ENCODE results near the gene NFKBIE. TPM values are rescaled to one million over a fixed set of nuclear protein-coding genes. Genes with fewer than 3 reads are reported as not detected.
A peak's percentile ranks its signal among the peaks of the same experiment; 100 is the strongest.

NFKBIE gene
- total RNA-seq, 1 experiment from 2014 or later: 24.9 TPM

DNA sequence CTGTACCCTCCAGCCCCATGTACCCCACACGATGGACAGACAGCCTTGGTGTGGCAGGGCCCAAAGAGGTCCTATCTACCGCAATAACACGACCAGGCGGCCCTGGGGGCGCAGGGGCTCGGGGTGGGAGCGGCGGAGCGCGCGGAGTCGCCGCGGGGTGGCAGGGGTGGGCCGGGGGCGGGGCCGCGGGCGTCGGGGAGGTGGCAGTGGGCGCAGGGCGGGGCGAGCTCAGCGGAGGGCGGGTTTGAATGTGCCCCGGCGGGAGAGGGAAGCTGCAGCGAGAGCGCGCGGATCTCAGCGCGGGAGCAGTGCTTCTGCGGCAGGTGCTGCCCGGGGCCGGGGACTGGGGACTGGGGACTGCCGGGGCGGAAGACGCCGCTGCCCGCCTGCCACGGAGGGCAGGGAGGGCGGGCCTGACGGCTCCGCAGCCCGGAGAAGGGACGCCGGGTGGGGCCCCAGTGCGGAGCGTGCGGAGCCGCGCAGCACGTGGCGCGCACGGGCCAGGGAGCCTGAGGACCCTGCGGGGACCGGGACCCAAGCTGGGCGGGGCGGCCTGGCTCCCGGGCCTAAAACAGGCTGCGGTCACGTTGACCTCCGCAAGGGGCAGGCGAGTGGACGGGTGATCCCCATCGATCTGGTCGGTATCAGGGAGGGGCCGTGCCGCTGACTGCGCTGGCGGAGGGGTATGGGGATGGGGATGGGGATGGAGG is 41.9 kb downstream of the NFKBIE start, which contains the start of gene SLC29A1:
TSS of gene SLC29A1 (plus strand) at position 277 of the 710 bp plus-strand sequence. CDS start 3,719 bp downstream, outside the sequence.
- ChIA-PET POLR2A (interaction anchor here (0.6 to 1.0 kb wide), 2 partner anchors 31 to 46 kb away, joined by 3 read pairs; no protein-coding TSS in a partner anchor), CTCF (interaction anchor here (0.6 kb wide), 1 partner anchor 14 kb away, joined by 7 read pairs; no protein-coding TSS in a partner anchor)
- Histone ChIP-seq H3K4me1 (ENCODE audit: control insufficient read depth, insufficient read depth, low read length) (peaks cover 60% of the 10 kb centered on the region), H3K4me3 (ENCODE audit: low read depth in 2 of 2, low read length in 2 of 2) (peak within 1 kb of the TSS; percentile 55 to 83), H3K27me3 (ENCODE audit: control insufficient read depth, insufficient read depth, low read length) (no peaks in the 10 kb centered on the region), H3K36me3 (ENCODE audit: control insufficient read depth, insufficient read depth, low read length) (no peaks in the 10 kb centered on the region), H3K27ac (ENCODE audit: low read length) (peak within 1 kb of the TSS; percentile 95), H3K9me3 (ENCODE audit: control insufficient read depth, insufficient read depth, low read depth, low read length) (no peaks in the 10 kb centered on the region)
- DNase-seq (ENCODE audit: low read depth, low spot score) (no peak), ATAC-seq (peak; percentile 49)
- intact Hi-C loops (cut with micrococcal nuclease; ENCODE audit: unreplicated experiment) (loop anchor here (1.0 to 5.0 kb wide), 2 partner anchors 11 to 46 kb away; no protein-coding TSS in a partner anchor), in situ Hi-C loops (cut with HindIII; ENCODE audit: low pct_unique_long_range_greater_than_20kb, low sequenced_read_pairs) (no loop called here)
- BruUV-seq (replicated peaks): no TSS peak
- TF ChIP-seq, protein P1, sequence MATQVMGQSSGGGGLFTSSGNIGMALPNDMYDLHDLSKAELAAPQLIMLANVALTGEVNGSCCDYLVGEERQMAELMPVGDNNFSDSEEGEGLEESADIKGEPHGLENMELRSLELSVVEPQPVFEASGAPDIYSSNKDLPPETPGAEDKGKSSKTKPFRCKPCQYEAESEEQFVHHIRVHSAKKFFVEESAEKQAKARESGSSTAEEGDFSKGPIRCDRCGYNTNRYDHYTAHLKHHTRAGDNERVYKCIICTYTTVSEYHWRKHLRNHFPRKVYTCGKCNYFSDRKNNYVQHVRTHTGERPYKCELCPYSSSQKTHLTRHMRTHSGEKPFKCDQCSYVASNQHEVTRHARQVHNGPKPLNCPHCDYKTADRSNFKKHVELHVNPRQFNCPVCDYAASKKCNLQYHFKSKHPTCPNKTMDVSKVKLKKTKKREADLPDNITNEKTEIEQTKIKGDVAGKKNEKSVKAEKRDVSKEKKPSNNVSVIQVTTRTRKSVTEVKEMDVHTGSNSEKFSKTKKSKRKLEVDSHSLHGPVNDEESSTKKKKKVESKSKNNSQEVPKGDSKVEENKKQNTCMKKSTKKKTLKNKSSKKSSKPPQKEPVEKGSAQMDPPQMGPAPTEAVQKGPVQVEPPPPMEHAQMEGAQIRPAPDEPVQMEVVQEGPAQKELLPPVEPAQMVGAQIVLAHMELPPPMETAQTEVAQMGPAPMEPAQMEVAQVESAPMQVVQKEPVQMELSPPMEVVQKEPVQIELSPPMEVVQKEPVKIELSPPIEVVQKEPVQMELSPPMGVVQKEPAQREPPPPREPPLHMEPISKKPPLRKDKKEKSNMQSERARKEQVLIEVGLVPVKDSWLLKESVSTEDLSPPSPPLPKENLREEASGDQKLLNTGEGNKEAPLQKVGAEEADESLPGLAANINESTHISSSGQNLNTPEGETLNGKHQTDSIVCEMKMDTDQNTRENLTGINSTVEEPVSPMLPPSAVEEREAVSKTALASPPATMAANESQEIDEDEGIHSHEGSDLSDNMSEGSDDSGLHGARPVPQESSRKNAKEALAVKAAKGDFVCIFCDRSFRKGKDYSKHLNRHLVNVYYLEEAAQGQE (IDR thresholded peaks at IDR 0.05; ENCODE audit: insufficient read depth in 1 of 2, low read depth in 2 of 2, low read length in 1 of 2): no peak
- TF ChIP-seq TCF7L2 (IDR thresholded peaks at IDR 0.05; ENCODE audit: low read depth, low read length) (no peak), POLR2AphosphoS5 (IDR thresholded peaks at IDR 0.05; ENCODE audit: low read depth, low read length) (no peak; the same call in 1 of the 2 replicates), SIN3A (IDR thresholded peaks at IDR 0.05; ENCODE audit: borderline replicate concordance, insufficient read depth, low read depth, low read length) (no peak)
- TF ChIP-seq, protein P2, sequence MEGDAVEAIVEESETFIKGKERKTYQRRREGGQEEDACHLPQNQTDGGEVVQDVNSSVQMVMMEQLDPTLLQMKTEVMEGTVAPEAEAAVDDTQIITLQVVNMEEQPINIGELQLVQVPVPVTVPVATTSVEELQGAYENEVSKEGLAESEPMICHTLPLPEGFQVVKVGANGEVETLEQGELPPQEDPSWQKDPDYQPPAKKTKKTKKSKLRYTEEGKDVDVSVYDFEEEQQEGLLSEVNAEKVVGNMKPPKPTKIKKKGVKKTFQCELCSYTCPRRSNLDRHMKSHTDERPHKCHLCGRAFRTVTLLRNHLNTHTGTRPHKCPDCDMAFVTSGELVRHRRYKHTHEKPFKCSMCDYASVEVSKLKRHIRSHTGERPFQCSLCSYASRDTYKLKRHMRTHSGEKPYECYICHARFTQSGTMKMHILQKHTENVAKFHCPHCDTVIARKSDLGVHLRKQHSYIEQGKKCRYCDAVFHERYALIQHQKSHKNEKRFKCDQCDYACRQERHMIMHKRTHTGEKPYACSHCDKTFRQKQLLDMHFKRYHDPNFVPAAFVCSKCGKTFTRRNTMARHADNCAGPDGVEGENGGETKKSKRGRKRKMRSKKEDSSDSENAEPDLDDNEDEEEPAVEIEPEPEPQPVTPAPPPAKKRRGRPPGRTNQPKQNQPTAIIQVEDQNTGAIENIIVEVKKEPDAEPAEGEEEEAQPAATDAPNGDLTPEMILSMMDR (IDR thresholded peaks at IDR 0.05): no peak; the same call in 1 of the 2 replicates

DNA sequence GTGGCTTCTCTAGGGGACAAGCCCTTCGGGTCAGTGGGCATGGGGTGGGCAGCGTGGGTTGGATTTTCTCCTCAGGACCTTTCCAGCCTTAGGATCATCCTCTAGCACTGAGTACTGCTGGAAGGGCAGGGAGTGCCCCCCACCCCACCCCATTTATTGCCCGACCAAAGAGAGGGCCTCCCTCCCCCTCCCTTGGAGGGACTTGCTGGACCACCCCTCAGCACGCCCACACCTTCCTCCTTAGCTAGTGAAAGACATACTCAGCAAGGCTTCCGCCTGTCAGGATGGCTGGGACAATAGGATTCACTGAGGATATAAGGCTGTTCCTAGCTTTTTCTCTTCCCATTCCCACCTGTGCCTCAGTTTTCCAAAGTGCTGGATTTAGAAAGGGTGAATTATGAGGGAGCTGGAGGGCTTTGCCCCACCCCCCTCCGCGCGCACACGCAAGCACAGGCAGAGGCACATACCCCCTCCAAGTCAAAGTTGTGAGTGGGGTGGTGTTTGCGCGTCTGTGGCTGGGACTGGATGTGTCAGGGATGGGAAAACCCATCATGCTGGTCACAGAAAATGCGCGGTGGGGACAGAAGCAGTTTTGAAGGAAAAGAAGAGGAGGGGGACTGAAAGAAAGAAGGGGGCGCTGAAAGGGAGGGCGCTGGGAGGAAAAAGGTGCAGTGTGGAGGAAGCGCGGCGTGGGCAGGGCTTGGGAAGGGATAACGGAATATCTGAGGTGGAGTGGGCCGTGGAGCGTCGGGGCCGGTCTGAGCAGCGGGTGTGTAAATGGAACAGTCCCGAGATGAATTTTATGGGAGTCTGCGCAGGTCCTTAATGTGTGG is 42.6 kb downstream of the NFKBIE start:
- TF ChIP-seq, protein P1 (IDR thresholded peaks at IDR 0.05; ENCODE audit: insufficient read depth in 1 of 2, low read depth in 2 of 2, low read length in 1 of 2): no peak
- no peak for TF ChIP-seq TCF7L2 (IDR thresholded peaks at IDR 0.05; ENCODE audit: low read depth, low read length)
- no peak for TF ChIP-seq SIN3A (IDR thresholded peaks at IDR 0.05; ENCODE audit: borderline replicate concordance, insufficient read depth, low read depth, low read length)
- TF ChIP-seq POLR2AphosphoS5 (IDR thresholded peaks at IDR 0.05; ENCODE audit: low read depth, low read length): no peak
- TF ChIP-seq, protein P2 (IDR thresholded peaks at IDR 0.05): no peak
- POLR2A ChIA-PET: interaction anchor here (0.6 to 1.0 kb wide), 2 partner anchors 30 to 45 kb away, joined by 3 read pairs; no protein-coding TSS in a partner anchor
- Histone ChIP-seq H3K36me3 (ENCODE audit: control insufficient read depth, insufficient read depth, low read length) (no peaks in the 10 kb centered on the region), H3K4me3 (ENCODE audit: low read depth in 2 of 2, low read length in 2 of 2) (peak overlapping the region; percentile 55 to 83), H3K9me3 (ENCODE audit: control insufficient read depth, insufficient read depth, low read depth, low read length) (no peaks in the 10 kb centered on the region), H3K27me3 (ENCODE audit: control insufficient read depth, insufficient read depth, low read length) (no peaks in the 10 kb centered on the region), H3K27ac (ENCODE audit: low read length) (peak overlapping the region; percentile 95), H3K4me1 (ENCODE audit: control insufficient read depth, insufficient read depth, low read length) (peaks cover 62% of the 10 kb centered on the region)
- DNase-seq (ENCODE audit: low read depth, low spot score) (no peak), ATAC-seq (peak; percentile 22)
- CTCF ChIA-PET: interaction anchor here (0.5 to 0.9 kb wide), 2 partner anchors 12 to 14 kb away, joined by 6 to 11 read pairs; no protein-coding TSS in a partner anchor
- in situ Hi-C loops (cut with HindIII; ENCODE audit: low pct_unique_long_range_greater_than_20kb, low sequenced_read_pairs) (no loop called here), intact Hi-C loops (cut with micrococcal nuclease; ENCODE audit: unreplicated experiment) (loop anchor here (5.0 kb wide), 1 partner anchor 45 kb away; no protein-coding TSS in a partner anchor)
- no TSS peak for BruUV-seq (replicated peaks)

All from Panc1 (cell line).